K562 (cell line): ENCODE data around the gene ST7.

Source experiments
- ATF3 ChIP-seq, 2 experiments: fragments of 450-650 bp in 1 of 2; sonication (generic) in 1 of 2; formaldehyde crosslinking in 1 of 2; IDR thresholded peaks in 1 of 2; conservative IDR thresholded peaks in 1 of 2; 2 replicates each; pipeline versions ENCODE4 v1.6.1 to v1.8.1; 2016 to 2023; ENCODE audit warnings: mild to moderate bottlenecking in 2 of 2, moderate library complexity in 2 of 2, inconsistent platforms in 1 of 2, missing genetic modification reagents in 1 of 2
- ETS1 ChIP-seq: conservative IDR thresholded peaks from 2 replicates; pipeline ENCODE4 v1.6.1; 2011; ENCODE audit warnings: low read depth, mild to moderate bottlenecking, low read length; ENCODE audit not compliant: control insufficient read depth
- PRDM10 ChIP-seq: fragments of 450-650 bp; IDR thresholded peaks from 2 replicates; pipeline ENCODE4 v1.6.1; 2018; ENCODE audit not compliant: partially characterized antibody

- TF ChIP-seq ETS1 (no peak), PRDM10 (no peak), ATF3 (IDR thresholded peaks at IDR 0.05) (no peak), ATF3 (CRISPR knock-in tag; conservative IDR thresholded peaks at IDR 0.05) (no peak)
These were observed 199.8 kb downstream of the ST7 start for GRCh38 chr7:117153016-117153545.
